Breast epithelium (tissue), 4 donors: Measurements from ENCODE around the gene TGM1. TPM values are rescaled to one million over a fixed set of nuclear protein-coding genes. Genes with fewer than 3 reads are reported as not detected.

Experiments used
- DNase-seq, 2 donors: peaks; one replicate each; pipeline ENCODE4 v3.0.0-alpha.2; 2019; ENCODE audit warnings: low spot score in 2 of 2
- H3K27ac ChIP-seq, 2 donors: fragments of 200-600 bp; sonication (generic) in 1 of 2; one replicate each; pipeline ENCODE4 v1.5.1; 2016 to 2019; ENCODE audit warnings: mild to moderate bottlenecking in 1 of 2
- H3K27me3 ChIP-seq, 2 donors: fragments of 200-600 bp; sonication (generic) in 1 of 2; one replicate each; pipeline versions ENCODE4 v1.5.1 to v1.6.0; 2017 to 2019; ENCODE audit warnings: control low read depth in 1 of 2, mild to moderate bottlenecking in 1 of 2
- H3K36me3 ChIP-seq: fragments of 200-600 bp; one replicate; pipeline ENCODE4 v1.5.1; 2019
- H3K4me1 ChIP-seq, 2 donors: fragments of 200-600 bp; sonication (generic); one replicate each; pipeline ENCODE4 v1.5.1; 2016 to 2019; ENCODE audit warnings: control low read depth in 1 of 2
- H3K4me3 ChIP-seq, 3 donors: fragments of 200-600 bp; sonication (generic); 1 replicate in 2 of 3; 2 replicates in 1 of 3; pipeline ENCODE4 v1.5.1; 2016 to 2019; ENCODE audit warnings: mild to moderate bottlenecking in 3 of 3, moderate library complexity in 2 of 3
- H3K9me3 ChIP-seq, 2 donors: fragments of 200-600 bp; sonication (generic) in 1 of 2; one replicate each; pipeline ENCODE4 v1.5.1; 2016 to 2019; ENCODE audit warnings: control low read depth in 1 of 2
- POLR2A ChIP-seq: fragments of 450-650 bp; IDR thresholded peaks from one replicate; pipeline ENCODE4 v1.6.1; 2016; ENCODE audit warnings: antibody characterized with exemption, mild to moderate bottlenecking, moderate library complexity
- POLR2AphosphoS5 ChIP-seq, 3 donors: sonication (generic); formaldehyde crosslinking; IDR thresholded peaks; one replicate each; pipeline ENCODE4 v1.6.1; 2017; ENCODE audit warnings: antibody characterized with exemption in 3 of 3
- intact Hi-C: fragments of 100-400 bp; cut with DNase I; formaldehyde crosslinking; loops from one replicate; pipeline ENCODE4 v1.15.1; 2023; ENCODE audit warnings: low total_unique reads
- total RNA-seq, 3 donors: library from RNA; depleted of rRNA; stranded (reverse); fragments of >200 nt; gene quantifications; one replicate each; pipeline ENCODE4 v1.1.0, GENCODE V29; 2016
- TF ChIP-seq, protein P1 (sequence below), 3 donors: fragments of 450-650 bp; IDR thresholded peaks; one replicate each; pipeline ENCODE4 v1.5.1; 2016 to 2017; ENCODE audit warnings: antibody characterized with exemption in 3 of 3, mild to moderate bottlenecking in 3 of 3, moderate library complexity in 3 of 3

Gene TGM1
- total RNA-seq, 3 donors from 2014 or later = 0.32 to 18.7 (median 1.6) TPM

- TF ChIP-seq POLR2AphosphoS5 (IDR thresholded peaks at IDR 0.05) (no peak), POLR2A (no peak)
- TF ChIP-seq, protein P1, sequence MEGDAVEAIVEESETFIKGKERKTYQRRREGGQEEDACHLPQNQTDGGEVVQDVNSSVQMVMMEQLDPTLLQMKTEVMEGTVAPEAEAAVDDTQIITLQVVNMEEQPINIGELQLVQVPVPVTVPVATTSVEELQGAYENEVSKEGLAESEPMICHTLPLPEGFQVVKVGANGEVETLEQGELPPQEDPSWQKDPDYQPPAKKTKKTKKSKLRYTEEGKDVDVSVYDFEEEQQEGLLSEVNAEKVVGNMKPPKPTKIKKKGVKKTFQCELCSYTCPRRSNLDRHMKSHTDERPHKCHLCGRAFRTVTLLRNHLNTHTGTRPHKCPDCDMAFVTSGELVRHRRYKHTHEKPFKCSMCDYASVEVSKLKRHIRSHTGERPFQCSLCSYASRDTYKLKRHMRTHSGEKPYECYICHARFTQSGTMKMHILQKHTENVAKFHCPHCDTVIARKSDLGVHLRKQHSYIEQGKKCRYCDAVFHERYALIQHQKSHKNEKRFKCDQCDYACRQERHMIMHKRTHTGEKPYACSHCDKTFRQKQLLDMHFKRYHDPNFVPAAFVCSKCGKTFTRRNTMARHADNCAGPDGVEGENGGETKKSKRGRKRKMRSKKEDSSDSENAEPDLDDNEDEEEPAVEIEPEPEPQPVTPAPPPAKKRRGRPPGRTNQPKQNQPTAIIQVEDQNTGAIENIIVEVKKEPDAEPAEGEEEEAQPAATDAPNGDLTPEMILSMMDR (IDR thresholded peaks at IDR 0.05) = no peak
- Histone ChIP-seq H3K36me3 (peaks cover 9% of the 10 kb centered on the region), H3K27ac (no peak overlapping the region), H3K4me3 (no peak overlapping the region), H3K4me1 (no peaks in the 10 kb centered on the region), H3K27me3 (no peaks in the 10 kb centered on the region), H3K9me3 (no peaks in the 10 kb centered on the region)
- no peak for DNase-seq
- intact Hi-C loops = no loop called here
These were observed 7.0 kb upstream of the TGM1 start for GRCh38 chr14:24269910-24270536.

DNA sequence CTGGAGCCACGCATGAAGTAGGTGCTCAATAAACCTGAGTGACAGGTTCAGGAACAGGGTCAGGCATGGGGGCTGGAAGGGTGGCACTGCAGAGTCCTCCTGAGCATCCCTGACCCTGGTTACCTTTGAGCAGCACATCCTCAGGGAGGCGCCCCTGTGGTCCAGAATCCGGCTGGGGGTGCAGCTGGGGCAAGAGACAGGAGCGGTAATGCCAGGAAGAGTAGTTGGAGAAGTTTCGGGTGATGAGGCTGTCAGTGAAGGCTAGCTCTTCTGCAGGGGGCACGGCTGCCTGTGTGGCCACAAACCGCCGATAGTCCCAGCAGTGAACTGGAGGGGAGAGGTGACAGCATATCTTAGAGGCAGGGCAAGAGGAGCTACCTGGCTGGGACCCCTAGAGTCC lies 6.4 kb upstream of the TGM1 start:
- intact Hi-C loops = no loop called here
- no peak for DNase-seq
- peaks cover 9% of the 10 kb centered on the region for H3K36me3 ChIP-seq
- H3K9me3 ChIP-seq = no peaks in the 10 kb centered on the region
- no peaks in the 10 kb centered on the region for H3K27me3 ChIP-seq
- H3K4me3 ChIP-seq = no peak overlapping the region
- H3K4me1 ChIP-seq = no peaks in the 10 kb centered on the region
- TF ChIP-seq POLR2A (no peak), POLR2AphosphoS5 (IDR thresholded peaks at IDR 0.05) (no peak)
- TF ChIP-seq, protein P1 (IDR thresholded peaks at IDR 0.05) = no peak
- no peak overlapping the region for H3K27ac ChIP-seq

- Histone ChIP-seq H3K27me3 (no peaks in the 10 kb centered on the region), H3K36me3 (peaks cover 9% of the 10 kb centered on the region), H3K4me3 (no peak overlapping the region), H3K4me1 (no peaks in the 10 kb centered on the region), H3K27ac (no peak overlapping the region), H3K9me3 (no peaks in the 10 kb centered on the region)
- DNase-seq = no peak
- intact Hi-C loops = no loop called here
- TF ChIP-seq, protein P1 (IDR thresholded peaks at IDR 0.05) = no peak
- TF ChIP-seq POLR2AphosphoS5 (IDR thresholded peaks at IDR 0.05) = no peak
- TF ChIP-seq POLR2A = no peak
These were observed 5.2 kb upstream of the TGM1 start for GRCh38 chr14:24268225-24268624.

DNA sequence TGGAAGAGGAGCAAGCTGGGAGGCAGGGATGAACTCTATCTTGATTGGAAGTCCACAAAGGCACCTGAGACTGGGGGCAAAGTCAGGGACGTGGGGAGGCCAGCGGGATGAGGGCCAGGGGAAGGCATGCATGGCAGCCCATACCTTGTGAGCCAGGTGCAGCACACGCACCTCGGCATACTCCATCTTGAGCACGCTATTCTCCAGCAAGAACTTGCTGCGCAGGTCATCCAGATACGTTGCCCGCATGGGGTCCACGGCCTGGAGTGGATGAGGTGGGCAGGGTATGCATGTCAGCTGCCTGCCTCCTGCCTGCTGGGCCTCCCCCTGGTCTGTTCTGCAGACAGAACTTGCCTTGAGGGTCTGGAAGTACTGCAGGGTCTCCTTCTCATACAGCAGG lies 4.5 kb upstream of the TGM1 start:
- Histone ChIP-seq H3K4me3 (no peak overlapping the region), H3K27ac (no peak overlapping the region), H3K4me1 (no peaks in the 10 kb centered on the region), H3K9me3 (no peaks in the 10 kb centered on the region), H3K36me3 (peaks cover 9% of the 10 kb centered on the region), H3K27me3 (no peaks in the 10 kb centered on the region)
- intact Hi-C loops = no loop called here
- TF ChIP-seq POLR2AphosphoS5 (IDR thresholded peaks at IDR 0.05) (no peak), POLR2A (no peak)
- TF ChIP-seq, protein P1 (IDR thresholded peaks at IDR 0.05) = no peak
- no peak for DNase-seq

GRCh38 chr14:24266344-24267244 lies 3.6 kb upstream of the TGM1 start:
- no peak overlapping the region for H3K27ac ChIP-seq
- H3K4me3 ChIP-seq = no peak overlapping the region
- intact Hi-C loops = no loop called here
- TF ChIP-seq POLR2A (no peak), POLR2AphosphoS5 (IDR thresholded peaks at IDR 0.05) (no peak)
- TF ChIP-seq, protein P1 (IDR thresholded peaks at IDR 0.05) = no peak
- no peaks in the 10 kb centered on the region for H3K4me1 ChIP-seq
- no peaks in the 10 kb centered on the region for H3K9me3 ChIP-seq
- no peak for DNase-seq
- no peaks in the 10 kb centered on the region for H3K27me3 ChIP-seq
- H3K36me3 ChIP-seq = peaks cover 9% of the 10 kb centered on the region
